Smooth muscle cell of bladder (primary cell): ENCODE data around the gene FOXP2. TPM values are rescaled to one million over a fixed set of nuclear protein-coding genes. Genes with fewer than 3 reads are reported as not detected.

Experiments
- total RNA-seq: library from RNA; depleted of rRNA; stranded (reverse); fragments of >200 nt; gene quantifications from 2 replicates; pipeline ENCODE4 v1.2.3, GENCODE V29; 2014

Gene FOXP2
- 2.4 and 3.2 TPM in 2 replicates for total RNA-seq

GRCh38 chr7:114414156-114415063, at the start of gene FOXP2:
Gene FOXP2 (plus strand): TSS chr7:114414815. CDS start chr7:114426512, 11,697 bp downstream.

